ENCODE data around the gene RABEP1. TPM values are rescaled to one million over a fixed set of nuclear protein-coding genes. Genes with fewer than 3 reads are reported as not detected.
"Not testable (repeated sequence)": the region's sequence is repeated elsewhere in the genome, so short reads cannot be mapped to it uniquely, and the experiment has no call there.

Gene RABEP1
- total RNA-seq (10 to 100 TPM; 34.0 to 38.2 TPM), polyA plus RNA-seq (10 to 100 TPM; 14.9 to 16.2 TPM)
- long read RNA-seq, donor 1, full-length matches to known transcripts, result 3 of 20 reads
- long read RNA-seq, donor 1, partial matches to known transcripts, result 17 of 20 reads
- long read RNA-seq, donor 1, other reads (novel, unspliced or antisense), result 0 of 20 reads
- long read RNA-seq, donor 2, result 0 reads
- long read RNA-seq, donor 3, full-length matches to known transcripts, result 1 of 12 reads
- long read RNA-seq, donor 3, partial matches to known transcripts, result 11 of 12 reads
- long read RNA-seq, donor 3, other reads (novel, unspliced or antisense), result 0 of 12 reads
- long read RNA-seq, donor 4, result 0 reads
- long read RNA-seq, donor 5, full-length matches to known transcripts, result 4 of 28 reads
- long read RNA-seq, donor 5, partial matches to known transcripts, result 24 of 28 reads
- long read RNA-seq, donor 5, other reads (novel, unspliced or antisense), result 0 of 28 reads

DNA sequence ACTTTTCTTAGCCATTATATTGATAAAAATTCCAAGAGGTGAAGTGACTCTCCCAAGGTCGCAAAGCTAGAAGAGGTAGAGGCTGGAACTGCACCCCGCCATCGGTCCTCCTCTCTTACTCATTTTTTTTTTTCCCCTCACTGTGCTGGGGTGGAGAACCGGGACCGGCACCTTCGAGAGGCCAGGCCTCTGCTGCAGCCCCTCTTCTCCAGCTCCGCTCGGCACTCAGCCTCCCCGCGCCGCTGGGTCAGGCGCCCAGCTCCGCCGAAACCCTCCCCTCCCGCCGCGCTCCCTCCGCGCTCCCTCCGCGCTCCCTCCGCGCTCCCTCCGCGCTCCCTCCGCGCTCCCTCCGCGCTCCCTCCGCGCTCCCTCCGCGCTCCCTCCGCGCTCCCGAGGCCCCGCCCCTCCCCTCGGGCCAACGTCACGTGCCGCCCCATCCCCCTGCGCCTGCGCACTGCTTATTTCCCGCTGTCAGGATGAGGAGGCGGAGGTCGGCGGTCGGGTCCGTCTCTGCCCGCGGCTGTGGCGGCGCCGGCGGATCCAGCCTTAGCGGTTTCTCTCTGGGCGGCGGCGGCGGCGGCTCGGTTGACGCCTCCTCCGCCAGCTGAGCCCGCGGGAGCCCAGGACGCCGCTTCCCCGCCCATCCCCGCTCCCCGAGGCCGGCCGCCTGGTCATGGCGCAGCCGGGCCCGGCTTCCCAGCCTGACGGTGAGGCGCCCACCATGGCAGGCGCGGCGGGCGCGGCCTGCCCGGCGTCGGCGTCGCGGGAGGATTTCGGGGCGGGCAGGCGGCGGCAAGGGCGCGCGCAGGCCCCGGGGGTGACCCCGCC, at the start of gene RABEP1:
Gene RABEP1, plus strand, starts transcription at position 471 of the 828 bp plus-strand sequence. Its CDS starts 203 bp downstream, at position 674.
- peaks cover 0 to 11% (median 10%) of the 10 kb centered on the region in 5 donors for H3K4me1 ChIP-seq (ENCODE audit: control insufficient read depth in 5 of 5, insufficient read depth in 5 of 5, low read length in 5 of 5)
- no peak for TF ChIP-seq CTCF (IDR thresholded peaks at IDR 0.05; ENCODE audit: control extremely low read depth, extremely low read depth)
- H3K9ac ChIP-seq (ENCODE audit: insufficient read depth in 1 of 2, low read length in 2 of 2), result peak within 1 kb of the TSS in 1 of 2 donors; percentile 61
- H3K27me3 ChIP-seq (ENCODE audit: control insufficient read depth in 3 of 3, insufficient read depth in 3 of 3, low read length in 2 of 3), result no peaks in the 10 kb centered on the region
- 2% methylated on average over 46 to 98 of the region's 98 CpGs for WGBS, 2 donors
- peak; percentile 85 for ATAC-seq (ENCODE audit: insufficient read depth, low FRiP score)
- peak; percentile 93 to 96 (median 94) for DNase-seq
- H3K4me3 ChIP-seq, result peak within 1 kb of the TSS; percentile 91
- H3K36me3 ChIP-seq (ENCODE audit: control insufficient read depth in 4 of 4, insufficient read depth in 4 of 4, low read length in 4 of 4), result no peaks in the 10 kb centered on the region
- no peaks in the 10 kb centered on the region for H3K9me3 ChIP-seq (ENCODE audit: control insufficient read depth in 4 of 4, insufficient read depth in 3 of 4, low read length in 3 of 4)
- H3K27ac ChIP-seq (ENCODE audit: low read depth in 1 of 2, low read length in 1 of 2), result peak within 1 kb of the TSS; percentile 92 to 98

DNA sequence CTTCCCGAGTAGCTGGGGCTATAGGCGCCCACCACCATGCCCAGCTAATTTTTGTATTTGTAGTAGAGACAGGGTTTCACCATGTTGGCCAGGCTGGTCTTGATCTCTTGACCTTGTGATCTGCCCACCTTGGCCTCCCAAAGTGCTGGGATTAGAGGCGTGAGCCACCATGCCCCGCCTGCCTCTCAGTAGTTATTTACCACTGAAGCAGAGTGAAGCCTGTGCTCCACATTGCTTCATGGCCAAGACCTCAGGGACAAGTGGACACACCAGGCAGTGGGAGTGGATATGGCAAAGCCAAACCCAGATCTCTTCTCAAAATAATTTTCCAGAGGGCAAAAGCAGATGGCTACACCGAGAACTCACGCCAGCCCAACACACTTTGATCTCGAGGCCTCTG, 48.6 kb upstream of the RABEP1 start:
- not testable (repeated sequence) for ATAC-seq (ENCODE audit: insufficient read depth, low FRiP score); H3K4me3 ChIP-seq; H3K9ac ChIP-seq (ENCODE audit: insufficient read depth in 1 of 2, low read length in 2 of 2); H3K27ac ChIP-seq (ENCODE audit: low read depth in 1 of 2, low read length in 1 of 2); H3K9me3 ChIP-seq (ENCODE audit: control insufficient read depth in 4 of 4, insufficient read depth in 3 of 4, low read length in 3 of 4); H3K27me3 ChIP-seq (ENCODE audit: control insufficient read depth in 3 of 3, insufficient read depth in 3 of 3, low read length in 2 of 3); DNase-seq; H3K36me3 ChIP-seq (ENCODE audit: control insufficient read depth in 4 of 4, insufficient read depth in 4 of 4, low read length in 4 of 4); H3K4me1 ChIP-seq (ENCODE audit: control insufficient read depth in 5 of 5, insufficient read depth in 5 of 5, low read length in 5 of 5)
- WGBS, 2 donors, result 92 to 97% methylated on average over 6 to 7 of the region's 7 CpGs

DNA sequence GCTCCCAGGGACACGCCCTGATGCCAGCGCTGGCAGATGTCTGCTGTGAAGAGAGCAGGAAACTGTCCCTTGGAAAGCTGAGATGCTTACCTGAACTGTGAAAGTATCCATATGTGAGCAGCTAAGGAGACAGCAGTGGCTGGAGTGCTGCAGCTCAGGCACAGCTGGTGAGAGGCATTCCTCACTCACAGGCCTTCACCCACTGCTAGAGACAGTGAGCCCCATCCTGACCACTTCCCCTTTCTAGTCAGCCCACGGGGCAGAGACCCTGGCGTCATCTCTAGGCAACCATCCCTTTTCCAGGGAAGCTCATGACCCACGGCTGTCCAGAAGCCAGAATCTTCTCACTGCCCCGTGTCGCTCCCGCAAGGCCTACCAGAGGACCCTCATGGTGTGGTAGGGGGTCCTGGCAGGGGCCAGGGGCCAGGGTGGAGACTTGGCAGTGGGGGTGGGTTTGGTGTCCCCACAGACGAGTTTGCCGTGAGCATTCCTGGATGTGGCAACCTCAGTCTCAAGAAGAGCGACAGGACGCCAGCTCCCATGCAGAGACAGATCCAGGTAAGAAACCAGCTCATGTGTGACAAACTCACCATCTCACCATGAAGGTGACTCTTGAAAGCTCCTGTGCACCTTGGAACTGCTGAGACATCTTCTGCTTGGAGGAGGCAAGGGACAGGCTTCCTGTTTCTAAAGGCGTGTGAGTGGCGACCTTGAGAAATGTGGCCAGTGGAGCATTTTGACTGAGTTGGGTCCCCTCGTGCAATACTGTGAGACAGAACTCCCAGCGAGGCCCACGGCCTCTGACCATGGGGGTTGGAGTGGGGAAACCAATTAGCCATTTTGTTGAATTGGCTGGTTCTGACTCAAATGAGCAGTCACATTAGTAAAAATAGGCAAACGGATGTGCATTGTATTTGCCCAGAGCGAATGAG, 47.2 kb upstream of the RABEP1 start, which contains the start of gene SCIMP:
Gene SCIMP, minus strand, starts transcription at position 216 of the 932 bp plus-strand sequence. Its CDS starts 105 bp downstream, at position 111.
- Histone ChIP-seq H3K27me3 (ENCODE audit: control insufficient read depth in 3 of 3, insufficient read depth in 3 of 3, low read length in 2 of 3) (no peaks in the 10 kb centered on the region), H3K27ac (ENCODE audit: low read depth in 1 of 2, low read length in 1 of 2) (no peak within 1 kb of the TSS), H3K4me1 (ENCODE audit: control insufficient read depth in 5 of 5, insufficient read depth in 5 of 5, low read length in 5 of 5) (no peaks in the 10 kb centered on the region), H3K36me3 (ENCODE audit: control insufficient read depth in 4 of 4, insufficient read depth in 4 of 4, low read length in 4 of 4) (peaks cover 0 to 9% (median 2%) of the 10 kb centered on the region in 4 donors), H3K9me3 (ENCODE audit: control insufficient read depth in 4 of 4, insufficient read depth in 3 of 4, low read length in 3 of 4) (peaks cover 0 to 2% (median 0%) of the 10 kb centered on the region in 4 donors), H3K9ac (ENCODE audit: insufficient read depth in 1 of 2, low read length in 2 of 2) (no peak within 1 kb of the TSS), H3K4me3 (no peak within 1 kb of the TSS)
- no peak for TF ChIP-seq CTCF (IDR thresholded peaks at IDR 0.05; ENCODE audit: control extremely low read depth, extremely low read depth)
- WGBS, 2 donors, result 66 to 82% methylated on average over 19 of the region's 19 CpGs
- ATAC-seq (ENCODE audit: insufficient read depth, low FRiP score), result no peak
- no peak for DNase-seq
